Thoracic aorta (tissue), 2 donors: ENCODE data around the gene ANKS1A. TPM values are rescaled to one million over a fixed set of nuclear protein-coding genes. Genes with fewer than 3 reads are reported as not detected.
A peak's percentile ranks its signal among the peaks of the same experiment; 100 is the strongest.

Experiments
- ATAC-seq: fragments of 150-250 bp; one replicate; pipeline ENCODE4 v1.8.0; 2017; ENCODE audit warnings: low read depth; ENCODE audit not compliant: insufficient number of reproducible peaks, low FRiP score
- DNase-seq: peaks from one replicate; pipeline ENCODE4 v3.0.0-alpha.2; 2020; ENCODE audit warnings: low spot score
- H3K27ac ChIP-seq, 2 donors: fragments of 200-600 bp; sonication (generic); 1 replicate in 1 of 2; 2 replicates in 1 of 2; pipeline ENCODE4 v1.5.1; 2016; ENCODE audit warnings: mild to moderate bottlenecking in 2 of 2, moderate library complexity in 2 of 2
- H3K27me3 ChIP-seq: fragments of 200-600 bp; sonication (generic); replicated peaks from 2 replicates; pipeline ENCODE4 v1.6.0; 2016; ENCODE audit warnings: mild to moderate bottlenecking; ENCODE audit not compliant: insufficient read depth
- H3K36me3 ChIP-seq: fragments of 200-600 bp; sonication (generic); one replicate; pipeline ENCODE4 v1.5.1; 2016
- H3K4me1 ChIP-seq, 2 donors: fragments of 200-600 bp; sonication (generic); 1 replicate in 1 of 2; 2 replicates in 1 of 2; pipeline versions ENCODE4 v1.5.1 to v1.6.0; 2016; ENCODE audit warnings: low read depth in 2 of 2, mild to moderate bottlenecking in 1 of 2; ENCODE audit not compliant: control insufficient read depth in 1 of 2
- H3K4me3 ChIP-seq: fragments of 200-600 bp; sonication (generic); 2 replicates; pipeline ENCODE4 v1.5.1; 2016; ENCODE audit warnings: mild to moderate bottlenecking
- H3K9me3 ChIP-seq: fragments of 200-600 bp; sonication (generic); 2 replicates; pipeline ENCODE4 v1.5.1; 2016
- total RNA-seq, 2 donors: library from RNA; depleted of rRNA; stranded (reverse); fragments of >200 nt; gene quantifications; one replicate each; pipeline versions ENCODE4 v1.1.0 to v1.2.3, GENCODE V29; 2016
- TF ChIP-seq, protein P1 (sequence below): fragments of 200-600 bp; sonication (generic); IDR thresholded peaks from one replicate; pipeline ENCODE4 v1.5.1; 2019; ENCODE audit warnings: antibody characterized with exemption

Gene ANKS1A
- total RNA-seq, 2 donors from 2014 or later = 37.9 to 55.4 TPM

GRCh38 chr6:35071347-35071994, 182.4 kb downstream of the ANKS1A start:
- TF ChIP-seq, protein P1, sequence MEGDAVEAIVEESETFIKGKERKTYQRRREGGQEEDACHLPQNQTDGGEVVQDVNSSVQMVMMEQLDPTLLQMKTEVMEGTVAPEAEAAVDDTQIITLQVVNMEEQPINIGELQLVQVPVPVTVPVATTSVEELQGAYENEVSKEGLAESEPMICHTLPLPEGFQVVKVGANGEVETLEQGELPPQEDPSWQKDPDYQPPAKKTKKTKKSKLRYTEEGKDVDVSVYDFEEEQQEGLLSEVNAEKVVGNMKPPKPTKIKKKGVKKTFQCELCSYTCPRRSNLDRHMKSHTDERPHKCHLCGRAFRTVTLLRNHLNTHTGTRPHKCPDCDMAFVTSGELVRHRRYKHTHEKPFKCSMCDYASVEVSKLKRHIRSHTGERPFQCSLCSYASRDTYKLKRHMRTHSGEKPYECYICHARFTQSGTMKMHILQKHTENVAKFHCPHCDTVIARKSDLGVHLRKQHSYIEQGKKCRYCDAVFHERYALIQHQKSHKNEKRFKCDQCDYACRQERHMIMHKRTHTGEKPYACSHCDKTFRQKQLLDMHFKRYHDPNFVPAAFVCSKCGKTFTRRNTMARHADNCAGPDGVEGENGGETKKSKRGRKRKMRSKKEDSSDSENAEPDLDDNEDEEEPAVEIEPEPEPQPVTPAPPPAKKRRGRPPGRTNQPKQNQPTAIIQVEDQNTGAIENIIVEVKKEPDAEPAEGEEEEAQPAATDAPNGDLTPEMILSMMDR = no peak
- DNase-seq (no peak), ATAC-seq (no peak)
- Histone ChIP-seq H3K4me1 (peaks cover 0 to 6% of the 10 kb centered on the region in 2 donors), H3K27me3 (no peaks in the 10 kb centered on the region), H3K36me3 (peaks cover 20% of the 10 kb centered on the region), H3K9me3 (no peaks in the 10 kb centered on the region), H3K4me3 (no peak overlapping the region), H3K27ac (peak overlapping the region in 1 of 2 donors; percentile 5)

GRCh38 chr6:35072051-35072697, 183.1 kb downstream of the ANKS1A start:
- TF ChIP-seq, protein P1 = no peak
- H3K27ac ChIP-seq = no peak overlapping the region
- peaks cover 23% of the 10 kb centered on the region for H3K36me3 ChIP-seq
- peaks cover 0 to 6% of the 10 kb centered on the region in 2 donors for H3K4me1 ChIP-seq
- no peak overlapping the region for H3K4me3 ChIP-seq
- no peaks in the 10 kb centered on the region for H3K27me3 ChIP-seq
- ATAC-seq (no peak), DNase-seq (no peak)
- H3K9me3 ChIP-seq = no peaks in the 10 kb centered on the region

- Histone ChIP-seq H3K9me3 (no peaks in the 10 kb centered on the region), H3K27me3 (no peaks in the 10 kb centered on the region), H3K27ac (no peak overlapping the region), H3K4me1 (peaks cover 0 to 6% of the 10 kb centered on the region in 2 donors), H3K4me3 (no peak overlapping the region), H3K36me3 (peaks cover 28% of the 10 kb centered on the region)
- TF ChIP-seq, protein P1 = no peak
- DNase-seq (no peak), ATAC-seq (no peak)
Observed at GRCh38 chr6:35072698-35073055, 183.6 kb downstream of the ANKS1A start.

GRCh38 chr6:35073211-35073610, 184.2 kb downstream of the ANKS1A start:
- ATAC-seq (no peak), DNase-seq (no peak)
- Histone ChIP-seq H3K9me3 (no peaks in the 10 kb centered on the region), H3K4me3 (no peak overlapping the region), H3K27ac (no peak overlapping the region), H3K27me3 (no peaks in the 10 kb centered on the region), H3K4me1 (peaks cover 0 to 5% of the 10 kb centered on the region in 2 donors), H3K36me3 (peaks cover 33% of the 10 kb centered on the region)
- TF ChIP-seq, protein P1 = no peak

GRCh38 chr6:35073766-35074471, 184.9 kb downstream of the ANKS1A start:
- ATAC-seq (no peak), DNase-seq (no peak)
- H3K4me1 ChIP-seq = no peaks in the 10 kb centered on the region
- H3K4me3 ChIP-seq = no peak overlapping the region
- TF ChIP-seq, protein P1 = no peak
- H3K27ac ChIP-seq = no peak overlapping the region
- no peaks in the 10 kb centered on the region for H3K27me3 ChIP-seq
- no peaks in the 10 kb centered on the region for H3K9me3 ChIP-seq
- H3K36me3 ChIP-seq = peaks cover 40% of the 10 kb centered on the region
